Astrocyte of the cerebellum (primary cell): Measurements from ENCODE around the gene PRKAR1B.

Experiments
- DNase-seq: peaks from one replicate; pipeline ENCODE4 v3.0.0-alpha.2; 2011; ENCODE audit warnings: low read depth
- H3K4me3 ChIP-seq: 2 replicates; pipeline ENCODE4 v1.5.1; 2011; ENCODE audit warnings: mild to moderate bottlenecking, low read depth, low read length, moderate library complexity
- CTCF ChIP-seq: IDR thresholded peaks from 2 replicates; pipeline ENCODE4 v1.5.1; 2012; ENCODE audit warnings: low read length, low read depth, moderate library complexity, mild to moderate bottlenecking; ENCODE audit errors: missing control alignments
- in situ Hi-C: cut with HindIII; loops from 2 replicates; pipeline ENCODE4 v1.10.0; 2017; ENCODE audit warnings: low sequenced_read_pairs

Gene PRKAR1B

GRCh38 chr7:631964-632830, 94.9 kb downstream of the PRKAR1B start:
- TF ChIP-seq CTCF = no peak
- H3K4me3 ChIP-seq = no peak overlapping the region
- no peak for DNase-seq
- in situ Hi-C loops = no loop called here

GRCh38 chr7:631291-631711, 95.8 kb downstream of the PRKAR1B start:
- no peak overlapping the region for H3K4me3 ChIP-seq
- in situ Hi-C loops = no loop called here
- DNase-seq = no peak
- no peak for TF ChIP-seq CTCF

GRCh38 chr7:630539-630938, 96.5 kb downstream of the PRKAR1B start:
- no peak for DNase-seq
- TF ChIP-seq CTCF = no peak
- in situ Hi-C loops = no loop called here
- H3K4me3 ChIP-seq = no peak overlapping the region

GRCh38 chr7:630111-630511, 97.0 kb downstream of the PRKAR1B start:
- TF ChIP-seq CTCF = no peak
- H3K4me3 ChIP-seq = no peak overlapping the region
- DNase-seq = no peak
- in situ Hi-C loops = no loop called here

GRCh38 chr7:628826-629225, 98.3 kb downstream of the PRKAR1B start:
- no peak for DNase-seq
- in situ Hi-C loops = loop anchor here (10.0 kb wide), 1 partner anchor 294 kb away; no protein-coding TSS in a partner anchor
- no peak for TF ChIP-seq CTCF
- H3K4me3 ChIP-seq = no peak overlapping the region

GRCh38 chr7:628402-628763, 98.7 kb downstream of the PRKAR1B start:
- in situ Hi-C loops = loop anchor here (10.0 kb wide), 1 partner anchor 294 kb away; no protein-coding TSS in a partner anchor

More at GRCh38 chr7:628402-628763, 98.7 kb downstream of the PRKAR1B start:
- H3K4me3 ChIP-seq = no peak overlapping the region
- no peak for DNase-seq
- no peak for TF ChIP-seq CTCF
